Nephron progenitor cell (in vitro differentiated cells): ENCODE data around the gene SENP1.

Experiments
- DNase-seq: peaks from one replicate; pipeline ENCODE4 v3.0.0; 2021
- H3K27ac Mint-ChIP-seq: 2 replicates; pipeline ENCODE4 v1.8.0; 2021; ENCODE audit warnings: mild to moderate bottlenecking, moderate library complexity, mixed read lengths
- H3K27me3 Mint-ChIP-seq: 2 replicates; pipeline ENCODE4 v1.8.0; 2021; ENCODE audit warnings: mild to moderate bottlenecking, low read depth, mixed read lengths; ENCODE audit not compliant: poor library complexity
- H3K36me3 Mint-ChIP-seq: 2 replicates; pipeline ENCODE4 v1.8.0; 2021; ENCODE audit warnings: low read depth, mixed read lengths
- H3K4me1 Mint-ChIP-seq: 2 replicates; pipeline ENCODE4 v1.8.0; 2021; ENCODE audit warnings: mixed read lengths
- H3K4me3 Mint-ChIP-seq: 2 replicates; pipeline ENCODE4 v1.8.0; 2021; ENCODE audit warnings: mild to moderate bottlenecking, moderate library complexity, mixed read lengths
- H3K9me3 Mint-ChIP-seq: 2 replicates; pipeline ENCODE4 v1.8.0; 2021; ENCODE audit warnings: mild to moderate bottlenecking, moderate library complexity, mixed read lengths
- CTCF ChIP-seq: fragments of 200-600 bp; sonication (generic); IDR thresholded peaks from 2 replicates; pipeline ENCODE4 v1.5.0; 2021; ENCODE audit warnings: antibody characterized with exemption

The SENP1 gene

GRCh38 chr12:48037267-48037915 lies 68.5 kb downstream of the SENP1 start:
- H3K27ac Mint-ChIP-seq: peak overlapping the region; percentile 99
- TF ChIP-seq CTCF: no peak
- peaks cover 66% of the 10 kb centered on the region for H3K4me1 Mint-ChIP-seq
- no peaks in the 10 kb centered on the region for H3K27me3 Mint-ChIP-seq
- peak; percentile 85 for DNase-seq
- H3K4me3 Mint-ChIP-seq: peak overlapping the region; percentile 61
- no peaks in the 10 kb centered on the region for H3K36me3 Mint-ChIP-seq
- no peaks in the 10 kb centered on the region for H3K9me3 Mint-ChIP-seq

GRCh38 chr12:48036818-48037217 lies 69.1 kb downstream of the SENP1 start:
- H3K4me1 Mint-ChIP-seq: peaks cover 70% of the 10 kb centered on the region
- no peaks in the 10 kb centered on the region for H3K27me3 Mint-ChIP-seq
- no peak overlapping the region for H3K4me3 Mint-ChIP-seq
- H3K36me3 Mint-ChIP-seq: no peaks in the 10 kb centered on the region
- H3K27ac Mint-ChIP-seq: peak overlapping the region; percentile 99
- H3K9me3 Mint-ChIP-seq: no peaks in the 10 kb centered on the region
- TF ChIP-seq CTCF: no peak
- DNase-seq: no peak

GRCh38 chr12:48034835-48035805 lies 70.8 kb downstream of the SENP1 start:
- H3K27me3 Mint-ChIP-seq: no peaks in the 10 kb centered on the region
- H3K27ac Mint-ChIP-seq: no peak overlapping the region

GRCh38 chr12:48033451-48033850 lies 72.4 kb downstream of the SENP1 start:
- Mint-ChIP-seq H3K4me1 (peaks cover 91% of the 10 kb centered on the region), H3K27ac (no peak overlapping the region), H3K36me3 (no peaks in the 10 kb centered on the region), H3K4me3 (no peak overlapping the region), H3K9me3 (no peaks in the 10 kb centered on the region), H3K27me3 (no peaks in the 10 kb centered on the region)
- no peak for DNase-seq
- no peak for TF ChIP-seq CTCF

More at GRCh38 chr12:48034835-48035805, 70.8 kb downstream of the SENP1 start:
- Mint-ChIP-seq H3K9me3 (no peaks in the 10 kb centered on the region), H3K4me1 (peaks cover 87% of the 10 kb centered on the region), H3K4me3 (no peak overlapping the region), H3K36me3 (no peaks in the 10 kb centered on the region)
- no peak for DNase-seq
- TF ChIP-seq CTCF: no peak

- no peak for TF ChIP-seq CTCF
- no peaks in the 10 kb centered on the region for H3K9me3 Mint-ChIP-seq
- no peaks in the 10 kb centered on the region for H3K36me3 Mint-ChIP-seq
- H3K27ac Mint-ChIP-seq: no peak overlapping the region
- no peak overlapping the region for H3K4me3 Mint-ChIP-seq
- no peaks in the 10 kb centered on the region for H3K27me3 Mint-ChIP-seq
- no peak for DNase-seq
- peaks cover 91% of the 10 kb centered on the region for H3K4me1 Mint-ChIP-seq
Observed at GRCh38 chr12:48032597-48032996, 73.3 kb downstream of the SENP1 start.
